Adrenal gland (tissue), 5 donors: Measurements from ENCODE around the gene PHOSPHO1.

Experiments
- CTCF ChIP-seq, 6 experiments: fragments of 450-650 bp in 4 of 6; fragments of 200-600 bp in 2 of 6; sonication (generic) in 1 of 6; IDR thresholded peaks; 1 replicate in 5 of 6; 2 replicates in 1 of 6; pipeline versions ENCODE4 v1.5.1 to v1.8.0; 2016 to 2021; ENCODE audit warnings: antibody characterized with exemption in 6 of 6, mild to moderate bottlenecking in 2 of 6, moderate library complexity in 1 of 6
- POLR2A ChIP-seq, 2 donors: fragments of 450-650 bp; IDR thresholded peaks; one replicate each; pipeline ENCODE4 v1.6.1; 2017; ENCODE audit warnings: antibody characterized with exemption in 2 of 2, mild to moderate bottlenecking in 2 of 2, moderate library complexity in 1 of 2
- donor health status: DM: no; HTN: no; CAD: no.

- TF ChIP-seq CTCF (IDR thresholded peaks at IDR 0.05) (no peak), POLR2A (IDR thresholded peaks at IDR 0.05) (no peak)
Observed at GRCh38 chr17:49217651-49218413, 12.8 kb downstream of the PHOSPHO1 start.
